ENCODE data around the gene HK1. TPM values are rescaled to one million over a fixed set of nuclear protein-coding genes. Genes with fewer than 3 reads are reported as not detected.

Gene HK1
- total and polyA plus RNA-seq, 2 of the 13 experiments (the other 11 are each of a cell fraction or from before 2014, with no cell fraction given) = 0.29 to 1.5 TPM

- DNase-seq (ENCODE audit: low spot score) (no peak), ATAC-seq (no peak), FAIRE-seq (no peak)
- TF ChIP-seq ZNF629 (CRISPR knock-in tag; conservative IDR thresholded peaks at IDR 0.05) = peak; percentile 77
- TF ChIP-seq ELK4 (CRISPR knock-in tag; IDR thresholded peaks at IDR 0.05; ENCODE audit: borderline replicate concordance) = no peak
- H3K4me1 ChIP-seq (ENCODE audit: insufficient read depth, low read length) = 0 out of 2 replicates have a peak, but pooled peaks cover 6% of the 10 kb centered on the region
- ChIA-PET CTCF (ENCODE audit: low intra/inter-chr PET ratio, low total read pairs) (no interaction called here), POLR2A (no interaction called here)
- H3K9ac ChIP-seq (ENCODE audit: insufficient read depth, low read depth, low read length) = no peak overlapping the region
- no peak overlapping the region for H3K4me2 ChIP-seq (ENCODE audit: low read depth, low read length)
- no peaks in the 10 kb centered on the region for H3K79me2 ChIP-seq (ENCODE audit: insufficient read depth, low read length)
- intact Hi-C loops (cut with micrococcal nuclease; ENCODE audit: unreplicated experiment) = no loop called here
- no peak overlapping the region for H3K27ac ChIP-seq (ENCODE audit: extremely low read length, insufficient read depth, low read length)
- in situ Hi-C loops (cut with HindIII; ENCODE audit: extremely low pct_ligation_motif_present, low pct_unique_long_range_greater_than_20kb) = no loop called here
- H3K27me3 ChIP-seq (ENCODE audit: control insufficient read depth in 1 of 2, insufficient read depth in 2 of 2, low read length in 2 of 2) = peaks cover 1 to 35% of the 10 kb centered on the region in 2 experiments; a peak in 4 of 5 replicates
- no peaks in the 10 kb centered on the region for H4K20me1 ChIP-seq (ENCODE audit: insufficient read depth, low read length)
- BruUV-seq (replicated peaks) = no TSS peak
- 35% methylated on average over 6 of the region's 8 CpGs for WGBS (ENCODE audit: low lambda C conversion rate)
- no peaks in the 10 kb centered on the region for H3K36me3 ChIP-seq (replicated peaks in 1 of 2; ENCODE audit: control insufficient read depth in 1 of 2, insufficient read depth in 2 of 2, low read length in 2 of 2)
- no peak overlapping the region for H3K4me3 ChIP-seq (replicated peaks in 1 of 3; ENCODE audit: insufficient read depth in 1 of 3, low read depth in 2 of 3, low read length in 3 of 3)
- no peaks in the 10 kb centered on the region for H3K9me3 ChIP-seq (ENCODE audit: low read length)
- H2AFZ ChIP-seq (ENCODE audit: low read length) = no peak overlapping the region
Observed at GRCh38 chr10:69335613-69336012, 57.3 kb downstream of the HK1 start.

- H3K36me3 ChIP-seq (replicated peaks in 1 of 2; ENCODE audit: control insufficient read depth in 1 of 2, insufficient read depth in 2 of 2, low read length in 2 of 2) = no peaks in the 10 kb centered on the region
- in situ Hi-C loops (cut with HindIII; ENCODE audit: extremely low pct_ligation_motif_present, low pct_unique_long_range_greater_than_20kb) = no loop called here
- FAIRE-seq = no peak
- ATAC-seq = no peak
- no peaks in the 10 kb centered on the region for H3K9me3 ChIP-seq (ENCODE audit: low read length)
- H3K4me3 ChIP-seq (replicated peaks in 1 of 3; ENCODE audit: insufficient read depth in 1 of 3, low read depth in 2 of 3, low read length in 3 of 3) = no peak overlapping the region
- no peak overlapping the region for H3K9ac ChIP-seq (ENCODE audit: insufficient read depth, low read depth, low read length)
- H4K20me1 ChIP-seq (ENCODE audit: insufficient read depth, low read length) = no peaks in the 10 kb centered on the region
- BruUV-seq (replicated peaks) = no TSS peak
- H3K27ac ChIP-seq (ENCODE audit: extremely low read length, insufficient read depth, low read length) = no peak overlapping the region
- 32% methylated on average over 2 of the region's 2 CpGs for WGBS (ENCODE audit: low lambda C conversion rate)
- ChIA-PET POLR2A (no interaction called here), CTCF (ENCODE audit: low intra/inter-chr PET ratio, low total read pairs) (no interaction called here)
- peaks cover 1 to 29% of the 10 kb centered on the region in 2 experiments; a peak in 4 of 5 replicates for H3K27me3 ChIP-seq (ENCODE audit: control insufficient read depth in 1 of 2, insufficient read depth in 2 of 2, low read length in 2 of 2)
- intact Hi-C loops (cut with micrococcal nuclease; ENCODE audit: unreplicated experiment) = no loop called here
- no peak overlapping the region for H3K4me2 ChIP-seq (ENCODE audit: low read depth, low read length)
- H3K79me2 ChIP-seq (ENCODE audit: insufficient read depth, low read length) = no peaks in the 10 kb centered on the region
- no peak overlapping the region for H2AFZ ChIP-seq (ENCODE audit: low read length)
- 0 out of 2 replicates have a peak, but pooled peaks cover 6% of the 10 kb centered on the region for H3K4me1 ChIP-seq (ENCODE audit: insufficient read depth, low read length)
- no peak for DNase-seq (ENCODE audit: low spot score)
- no peak for TF ChIP-seq ZKSCAN8 (CRISPR knock-in tag; IDR thresholded peaks at IDR 0.05; ENCODE audit: borderline replicate concordance)
- TF ChIP-seq ZC3H13 (CRISPR knock-in tag; IDR thresholded peaks at IDR 0.05) = no peak
- no peak for TF ChIP-seq ZIK1 (CRISPR knock-in tag; IDR thresholded peaks at IDR 0.05; ENCODE audit: borderline replicate concordance, low read depth)
- no peak for TF ChIP-seq HES4 (CRISPR knock-in tag; IDR thresholded peaks at IDR 0.05; ENCODE audit: borderline replicate concordance)
- no peak for TF ChIP-seq KMT2A (CRISPR knock-in tag; IDR thresholded peaks at IDR 0.05)
- no peak for TF ChIP-seq ZNF678 (CRISPR knock-in tag; IDR thresholded peaks at IDR 0.05)
- no peak for TF ChIP-seq JARID2 (CRISPR knock-in tag; IDR thresholded peaks at IDR 0.05; ENCODE audit: insufficient replicate concordance)
- no peak for TF ChIP-seq ZMYM2 (CRISPR knock-in tag; IDR thresholded peaks at IDR 0.05)
- no peak for TF ChIP-seq ARNTL (CRISPR knock-in tag; IDR thresholded peaks at IDR 0.05)
- no peak for TF ChIP-seq SOX5 (CRISPR knock-in tag; IDR thresholded peaks at IDR 0.05; ENCODE audit: borderline replicate concordance)
- no peak for TF ChIP-seq ZBTB25 (CRISPR knock-in tag; IDR thresholded peaks at IDR 0.05)
- TF ChIP-seq PRMT3 (CRISPR knock-in tag; IDR thresholded peaks at IDR 0.05; ENCODE audit: borderline replicate concordance, low read depth) = no peak
- TF ChIP-seq ZNF574 (CRISPR knock-in tag; IDR thresholded peaks at IDR 0.05) = no peak
Observed at GRCh38 chr10:69336952-69337295, 58.6 kb downstream of the HK1 start.

All from HepG2 (cell line).